ENCODE measurements around the gene YBEY.

- TF ChIP-seq CTCF (IDR thresholded peaks at IDR 0.05) (no peak), POLR2A (IDR thresholded peaks at IDR 0.05) (no peak)
These were observed 42.2 kb upstream of the YBEY start for GRCh38 chr21:46243960-46244361.
